ENCODE results near the gene SUSD6.
A peak's percentile ranks its signal among the peaks of the same experiment; 100 is the strongest.
"Not testable (repeated sequence)": the region's sequence is repeated elsewhere in the genome, so short reads cannot be mapped to it uniquely, and the experiment has no call there.

The SUSD6 gene

GRCh38 chr14:69726761-69727511 is 115.5 kb downstream of the SUSD6 start:
- TF ChIP-seq CTCF (IDR thresholded peaks at IDR 0.05; ENCODE audit: low read depth, low read length) = peak; percentile 99
- H3K4me3 ChIP-seq (replicated peaks in 1 of 2; ENCODE audit: low read depth in 2 of 2, low read length in 2 of 2) = peak overlapping the region in 1 of 2 donors; percentile 30
- peak; percentile 81 to 82 for DNase-seq (ENCODE audit: low read depth in 2 of 2)

- no peak for TF ChIP-seq CTCF (IDR thresholded peaks at IDR 0.05; ENCODE audit: low read depth, low read length)
- H3K4me3 ChIP-seq (replicated peaks in 1 of 2; ENCODE audit: low read depth in 2 of 2, low read length in 2 of 2) = no peak overlapping the region
- DNase-seq (ENCODE audit: low read depth in 2 of 2) = no peak
Observed at GRCh38 chr14:69727860-69728259, 116.5 kb downstream of the SUSD6 start.

DNA sequence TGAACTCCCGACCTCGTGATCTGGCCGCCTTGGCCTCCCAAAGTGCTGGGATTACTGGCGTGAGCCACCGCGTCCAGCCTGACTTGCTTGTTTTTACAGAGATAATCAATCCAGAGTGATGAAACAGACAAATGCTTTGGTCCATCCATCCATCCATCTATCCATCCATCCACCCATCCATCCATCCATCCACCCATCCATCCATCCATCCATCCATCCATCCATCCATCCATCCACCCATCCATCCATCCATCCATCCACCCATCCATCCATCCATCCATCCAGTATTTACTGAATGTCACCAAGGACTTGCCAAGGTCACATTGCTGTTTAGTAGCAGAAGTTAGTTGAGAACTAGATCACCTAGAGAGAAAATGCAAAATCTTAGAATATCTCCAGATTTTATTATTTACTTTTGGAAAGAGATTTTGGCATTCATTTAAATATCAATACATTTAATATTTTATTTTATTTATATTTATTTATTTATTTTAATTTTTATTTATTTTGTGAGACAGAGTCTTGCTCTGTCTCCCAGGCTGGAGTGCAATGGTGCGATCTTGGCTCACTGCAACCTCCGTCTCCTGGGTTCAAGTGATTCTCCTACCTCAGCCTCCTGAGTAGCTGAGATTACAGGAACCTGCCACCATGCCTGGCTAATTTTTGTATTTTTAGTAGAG is 120.7 kb downstream of the SUSD6 start:
- not testable (repeated sequence) for DNase-seq (ENCODE audit: low read depth in 2 of 2); H3K4me3 ChIP-seq (replicated peaks in 1 of 2; ENCODE audit: low read depth in 2 of 2, low read length in 2 of 2)

DNA sequence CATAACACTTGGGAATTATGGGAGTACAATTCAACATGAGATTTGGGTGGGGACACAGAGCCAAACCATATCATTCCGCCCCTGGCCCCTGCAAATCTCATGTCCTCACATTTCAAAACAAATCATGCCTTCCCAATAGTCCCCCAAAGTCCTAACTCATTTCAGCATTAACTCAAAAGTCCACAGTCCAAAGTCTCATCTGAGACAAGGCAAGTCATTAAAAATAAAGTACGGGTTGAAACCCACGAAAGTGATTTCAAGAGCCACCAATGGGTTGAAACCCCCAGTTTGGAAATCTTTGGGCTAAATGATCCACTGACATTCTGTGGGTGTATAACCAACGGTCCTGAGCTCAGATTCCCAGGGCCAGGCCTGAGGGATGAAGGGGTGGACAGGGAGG is 125.0 kb downstream of the SUSD6 start:
- DNase-seq (ENCODE audit: low read depth in 2 of 2); H3K4me3 ChIP-seq (replicated peaks in 1 of 2; ENCODE audit: low read depth in 2 of 2, low read length in 2 of 2): not testable (repeated sequence)

- TF ChIP-seq CTCF (IDR thresholded peaks at IDR 0.05; ENCODE audit: low read depth, low read length) = no peak
- H3K4me3 ChIP-seq (replicated peaks in 1 of 2; ENCODE audit: low read depth in 2 of 2, low read length in 2 of 2) = no peak overlapping the region
- DNase-seq (ENCODE audit: low read depth in 2 of 2) = no peak
Observed at GRCh38 chr14:69741055-69741454, 129.7 kb downstream of the SUSD6 start.

GRCh38 chr14:69749956-69750355 is 138.6 kb downstream of the SUSD6 start:
- DNase-seq (ENCODE audit: low read depth in 2 of 2) = no peak
- H3K4me3 ChIP-seq (replicated peaks in 1 of 2; ENCODE audit: low read depth in 2 of 2, low read length in 2 of 2) = no peak overlapping the region
- no peak for TF ChIP-seq CTCF (IDR thresholded peaks at IDR 0.05; ENCODE audit: low read depth, low read length)

DNA sequence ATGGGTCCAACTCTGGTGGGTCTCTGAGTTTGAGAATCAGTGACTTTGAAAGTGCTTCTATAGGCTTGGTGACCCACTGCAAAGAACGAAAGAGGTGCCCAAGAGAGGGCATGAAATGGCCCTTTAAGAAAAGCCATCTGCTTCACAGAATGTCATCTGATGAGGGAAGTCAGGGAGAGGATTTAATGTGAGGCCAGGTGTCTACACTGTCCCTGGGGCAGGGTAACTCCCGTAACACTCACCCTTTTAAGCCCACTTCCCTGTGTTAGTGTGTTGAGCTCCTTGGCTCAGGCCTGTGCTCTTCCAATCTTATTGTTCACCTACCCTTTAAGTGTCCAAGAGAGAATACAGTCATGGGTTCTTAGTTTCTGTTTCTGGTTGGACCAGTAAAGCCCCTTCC is 139.1 kb downstream of the SUSD6 start:
- DNase-seq (ENCODE audit: low read depth in 2 of 2) = no peak
- TF ChIP-seq CTCF (IDR thresholded peaks at IDR 0.05; ENCODE audit: low read depth, low read length) = no peak
- no peak overlapping the region for H3K4me3 ChIP-seq (replicated peaks in 1 of 2; ENCODE audit: low read depth in 2 of 2, low read length in 2 of 2)

DNA sequence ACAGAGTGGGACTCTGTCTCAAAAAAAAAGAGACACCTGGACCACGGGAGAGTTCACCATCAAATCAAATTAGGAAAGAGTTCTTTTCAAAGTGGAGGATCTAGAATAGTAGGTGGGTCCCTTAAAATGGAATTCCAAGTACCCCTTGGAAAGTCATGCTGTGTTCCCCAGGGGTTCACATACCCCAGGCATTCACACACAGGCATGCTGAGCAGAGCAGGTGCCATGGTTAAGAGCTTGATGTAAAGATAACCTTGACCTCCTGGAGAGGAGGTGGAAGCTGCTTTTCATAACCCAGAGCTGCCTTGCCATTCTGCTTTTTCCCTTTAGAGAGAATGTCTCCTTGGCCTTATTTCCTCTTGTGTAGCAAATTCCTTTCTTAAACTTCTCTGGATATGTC is 141.4 kb downstream of the SUSD6 start:
- TF ChIP-seq CTCF (IDR thresholded peaks at IDR 0.05; ENCODE audit: low read depth, low read length) = no peak
- DNase-seq (ENCODE audit: low read depth in 2 of 2) = no peak

More for the DNA sequence above, 141.4 kb downstream of the SUSD6 start:
- H3K4me3 ChIP-seq (replicated peaks in 1 of 2; ENCODE audit: low read depth in 2 of 2, low read length in 2 of 2) = no peak overlapping the region
